OCI-LY7 (cell line): ENCODE data around the gene CKAP4. TPM values are rescaled to one million over a fixed set of nuclear protein-coding genes. Genes with fewer than 3 reads are reported as not detected.

Source experiments
- BruUV-seq: library from RNA; stranded (reverse); fragments of 400-500 nt; replicated peaks from 2 replicates; lab custom pipeline; 2021; lab: Mats Ljungman, UMichigan
- CTCF ChIA-PET: fragments of 300-600 bp; sonication (Branson Sonifier 250); formaldehyde crosslinking; loops from one replicate; lab custom pipeline; 2022; ENCODE audit warnings: antibody characterized with exemption; ENCODE audit not compliant: unreplicated experiment; lab: Charles Lee
- POLR2A ChIA-PET: fragments of 300-600 bp; sonication (Branson Sonifier 250); formaldehyde crosslinking; loops from one replicate; lab custom pipeline; 2022; ENCODE audit warnings: antibody characterized with exemption; lab: Charles Lee
- DNase-seq: peaks from one replicate; pipeline ENCODE4 v3.0.0-alpha.2; 2015; ENCODE audit warnings: low spot score
- H2AFZ ChIP-seq: fragments of 200-600 bp; sonication (generic), shearing (Covaris generic); 2 replicates; pipeline ENCODE4 v1.6.1; 2014; ENCODE audit warnings: mild to moderate bottlenecking, antibody characterized with exemption, low read length, moderate library complexity
- H3K27ac ChIP-seq: fragments of 200-600 bp; sonication (generic); 2 replicates; pipeline ENCODE4 v1.5.1; 2014; ENCODE audit warnings: mixed run types, low read depth, mild to moderate bottlenecking, moderate library complexity, low read length, inconsistent platforms; ENCODE audit not compliant: poor library complexity, severe bottlenecking
- H3K36me3 ChIP-seq: fragments of 200-600 bp; sonication (generic); 2 replicates; pipeline ENCODE4 v1.6.1; 2014; ENCODE audit warnings: mild to moderate bottlenecking, antibody characterized with exemption, low read length, moderate library complexity, mixed read lengths; ENCODE audit not compliant: insufficient read depth
- H3K4me1 ChIP-seq: fragments of 200-600 bp; sonication (generic); 2 replicates; pipeline ENCODE4 v1.5.1; 2014; ENCODE audit warnings: mild to moderate bottlenecking, low read length; ENCODE audit not compliant: insufficient read depth, poor library complexity, severe bottlenecking
- H3K4me2 ChIP-seq: fragments of 200-600 bp; sonication (generic); 2 replicates; pipeline ENCODE4 v1.6.1; 2014; ENCODE audit warnings: mild to moderate bottlenecking, low read length
- H3K4me3 ChIP-seq: fragments of 200-600 bp; sonication (generic); 2 replicates; pipeline ENCODE4 v1.5.1; 2014; ENCODE audit warnings: mild to moderate bottlenecking, low read depth, low read length; ENCODE audit not compliant: poor library complexity, severe bottlenecking
- H3K79me2 ChIP-seq: fragments of 200-600 bp; sonication (generic); 2 replicates; pipeline ENCODE4 v1.6.1; 2016; ENCODE audit warnings: low read depth, mild to moderate bottlenecking, low read length, moderate library complexity, mixed read lengths; ENCODE audit not compliant: insufficient read depth
- H3K9me2 ChIP-seq: fragments of 200-600 bp; sonication (generic); 2 replicates; pipeline ENCODE4 v1.6.1; 2016; ENCODE audit warnings: mild to moderate bottlenecking, low read length, mixed read lengths; ENCODE audit not compliant: insufficient read depth
- H3K9me3 ChIP-seq: fragments of 200-600 bp; sonication (generic); 2 replicates; pipeline ENCODE4 v1.6.1; 2014; ENCODE audit warnings: mild to moderate bottlenecking, mixed run types, low read length, mixed read lengths
- H4K20me1 ChIP-seq: fragments of 200-600 bp; sonication (generic); 2 replicates; pipeline ENCODE4 v1.6.1; 2014; ENCODE audit warnings: mild to moderate bottlenecking, antibody characterized with exemption, low read length, moderate library complexity, mixed read lengths; ENCODE audit not compliant: insufficient read depth
- CTCF ChIP-seq: fragments of 200-600 bp; sonication (generic); conservative IDR thresholded peaks from 2 replicates; pipeline ENCODE4 v1.5.1; 2014; ENCODE audit warnings: mild to moderate bottlenecking, antibody characterized with exemption, low read length, moderate library complexity, mixed read lengths
- EZH2phosphoT487 ChIP-seq: fragments of 200-600 bp; sonication (generic); IDR thresholded peaks from 2 replicates; pipeline ENCODE4 v1.6.1; 2018; ENCODE audit warnings: low read depth, borderline replicate concordance, mild to moderate bottlenecking, mixed run types, antibody characterized with exemption, low read length, moderate library complexity, mixed read lengths
- intact Hi-C: fragments of 100-400 bp; cut with micrococcal nuclease; formaldehyde crosslinking; loops from one replicate; pipeline ENCODE4 v1.10.0; 2022; ENCODE audit not compliant: unreplicated experiment
- total RNA-seq, 2 experiments: library from RNA; depleted of rRNA in 1 of 2; stranded (reverse); fragments of >200 nt in 1 of 2; shearing (Covaris generic) in 1 of 2; gene quantifications; 2 replicates each; pipeline ENCODE4 v1.2.3, GENCODE V29; 2014 to 2022

Gene CKAP4
- total RNA-seq, 2 experiments from 2014 or later, result 17.5 to 40.5 TPM

- Histone ChIP-seq H3K36me3 (no peaks in the 10 kb centered on the region), H3K27ac (no peak overlapping the region), H3K79me2 (no peaks in the 10 kb centered on the region), H4K20me1 (no peaks in the 10 kb centered on the region), H3K4me2 (no peak overlapping the region), H2AFZ (no peak overlapping the region), H3K9me3 (no peaks in the 10 kb centered on the region), H3K4me3 (no peak overlapping the region), H3K9me2 (no peaks in the 10 kb centered on the region), H3K4me1 (peaks cover 20% of the 10 kb centered on the region)
- TF ChIP-seq EZH2phosphoT487 (no peak), CTCF (no peak)
- BruUV-seq, result no TSS peak
- intact Hi-C loops, result no loop called here
- no peak for DNase-seq
- POLR2A ChIA-PET, result interaction anchor here (0.6 to 0.7 kb wide), 2 partner anchors 13 to 53 kb away, joined by 3 read pairs; no protein-coding TSS in a partner anchor
- CTCF ChIA-PET, result no interaction called here
These were observed 26.2 kb upstream of the CKAP4 start for GRCh38 chr12:106274012-106274411.

- POLR2A ChIA-PET, result interaction anchor here (0.7 to 1.7 kb wide), 3 partner anchors 12 to 107 kb away, joined by 3 to 4 read pairs (median 3); no protein-coding TSS in a partner anchor
- H2AFZ ChIP-seq, result no peak overlapping the region
- no TSS peak for BruUV-seq
- no peaks in the 10 kb centered on the region for H3K36me3 ChIP-seq
- no peaks in the 10 kb centered on the region for H4K20me1 ChIP-seq
- intact Hi-C loops, result no loop called here
- H3K4me2 ChIP-seq, result no peak overlapping the region
- no peak overlapping the region for H3K4me3 ChIP-seq
- TF ChIP-seq CTCF (no peak), EZH2phosphoT487 (no peak)
- DNase-seq, result no peak
- H3K27ac ChIP-seq, result no peak overlapping the region
- CTCF ChIA-PET, result no interaction called here
- H3K9me3 ChIP-seq, result no peaks in the 10 kb centered on the region
- H3K4me1 ChIP-seq, result peaks cover 20% of the 10 kb centered on the region
- H3K79me2 ChIP-seq, result no peaks in the 10 kb centered on the region
- H3K9me2 ChIP-seq, result no peaks in the 10 kb centered on the region
These were observed 25.7 kb upstream of the CKAP4 start for GRCh38 chr12:106273491-106273890.
